KMS-11 (cell line): Measurements from ENCODE around the gene GALR2.

Experiments
- H2AFZ ChIP-seq: fragments of 200-600 bp; sonication (generic); 2 replicates; pipeline ENCODE4 v1.6.1; 2016; ENCODE audit warnings: antibody characterized with exemption, mixed run types, low read depth
- H3K27ac ChIP-seq: fragments of 200-600 bp; sonication (generic); 2 replicates; pipeline ENCODE4 v1.6.1; 2016; ENCODE audit warnings: mild to moderate bottlenecking, mixed run types
- H3K27me3 ChIP-seq: fragments of 200-600 bp; sonication (generic); 2 replicates; pipeline ENCODE4 v1.6.1; 2017; ENCODE audit warnings: mild to moderate bottlenecking, low read depth, mixed run types, moderate library complexity; ENCODE audit not compliant: insufficient read depth
- H3K36me3 ChIP-seq: fragments of 200-600 bp; sonication (generic); 2 replicates; pipeline ENCODE4 v1.6.1; 2017; ENCODE audit warnings: mild to moderate bottlenecking, mixed run types; ENCODE audit not compliant: insufficient read depth
- H3K4me1 ChIP-seq: fragments of 200-600 bp; sonication (generic); 2 replicates; pipeline ENCODE4 v1.6.1; 2016; ENCODE audit warnings: mild to moderate bottlenecking, low read depth, mixed run types; ENCODE audit not compliant: poor library complexity, severe bottlenecking
- H3K4me2 ChIP-seq: fragments of 200-600 bp; sonication (generic); 2 replicates; pipeline ENCODE4 v1.7.0; 2016; ENCODE audit warnings: mild to moderate bottlenecking, mixed run types
- H3K4me3 ChIP-seq: fragments of 200-600 bp; sonication (generic); IDR thresholded peaks from 2 replicates; pipeline ENCODE4 v1.6.1; 2017; ENCODE audit warnings: low read depth, low read length, mixed read lengths; ENCODE audit not compliant: insufficient read depth
- H3K79me2 ChIP-seq: fragments of 200-600 bp; sonication (generic); 2 replicates; pipeline ENCODE4 v1.6.1; 2016; ENCODE audit warnings: low read depth, mixed run types; ENCODE audit not compliant: insufficient read depth
- H3K9ac ChIP-seq: fragments of 200-600 bp; sonication (generic); 2 replicates; pipeline ENCODE4 v1.6.1; 2016; ENCODE audit warnings: mild to moderate bottlenecking, mixed run types
- H4K20me1 ChIP-seq: fragments of 200-600 bp; sonication (generic); 2 replicates; pipeline ENCODE4 v1.6.1; 2016; ENCODE audit warnings: mild to moderate bottlenecking, mixed run types; ENCODE audit not compliant: insufficient read depth
- TF ChIP-seq, protein P1 (sequence below): fragments of 200-600 bp; sonication (generic); conservative IDR thresholded peaks from 2 replicates; pipeline ENCODE4 v1.6.1; 2017; ENCODE audit warnings: low read depth, mild to moderate bottlenecking, antibody characterized with exemption, low read length, moderate library complexity, mixed read lengths

Gene GALR2

DNA sequence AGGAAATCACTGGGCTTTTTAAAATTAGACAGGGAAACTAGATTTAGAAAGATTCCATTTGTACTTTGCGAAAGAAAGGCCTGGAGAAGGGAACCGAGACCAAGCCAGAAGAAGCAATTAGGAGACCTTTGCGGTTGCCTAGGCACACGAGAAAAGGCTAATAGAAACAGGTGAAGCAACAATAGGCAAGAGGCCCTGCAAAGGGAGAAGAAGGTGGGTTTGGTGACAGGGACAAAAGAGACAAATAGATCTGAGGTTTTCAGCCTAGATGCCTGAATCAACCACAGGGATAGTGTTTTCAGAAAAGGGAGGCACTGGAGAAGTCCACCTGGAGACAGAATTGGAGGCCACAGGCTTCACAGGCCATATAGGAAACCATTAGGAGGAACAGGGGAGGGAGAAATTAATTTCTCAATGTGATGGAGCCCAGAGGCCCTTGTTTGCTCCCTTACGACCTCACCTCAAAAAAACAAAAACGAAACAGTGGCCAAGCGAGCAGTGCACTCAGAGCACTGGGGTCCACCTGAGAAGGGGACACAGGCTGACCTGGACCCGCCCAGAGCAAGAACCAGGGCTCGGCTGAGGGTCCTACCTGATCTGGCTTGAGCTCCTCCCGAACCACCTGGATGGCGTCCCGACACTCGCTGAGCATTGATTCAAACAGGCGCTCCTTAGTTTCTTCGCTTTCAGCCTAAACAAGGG is 24.6 kb upstream of the GALR2 start:
- Histone ChIP-seq H3K9ac (no peak overlapping the region), H4K20me1 (no peaks in the 10 kb centered on the region), H3K4me1 (no peaks in the 10 kb centered on the region), H3K27ac (no peak overlapping the region), H3K36me3 (peaks cover 20% of the 10 kb centered on the region; the same call in 1 of the 2 replicates), H3K4me2 (no peak overlapping the region), H2AFZ (no peak overlapping the region), H3K79me2 (no peaks in the 10 kb centered on the region), H3K4me3 (no peak overlapping the region), H3K27me3 (no peaks in the 10 kb centered on the region)
- TF ChIP-seq, protein P1, sequence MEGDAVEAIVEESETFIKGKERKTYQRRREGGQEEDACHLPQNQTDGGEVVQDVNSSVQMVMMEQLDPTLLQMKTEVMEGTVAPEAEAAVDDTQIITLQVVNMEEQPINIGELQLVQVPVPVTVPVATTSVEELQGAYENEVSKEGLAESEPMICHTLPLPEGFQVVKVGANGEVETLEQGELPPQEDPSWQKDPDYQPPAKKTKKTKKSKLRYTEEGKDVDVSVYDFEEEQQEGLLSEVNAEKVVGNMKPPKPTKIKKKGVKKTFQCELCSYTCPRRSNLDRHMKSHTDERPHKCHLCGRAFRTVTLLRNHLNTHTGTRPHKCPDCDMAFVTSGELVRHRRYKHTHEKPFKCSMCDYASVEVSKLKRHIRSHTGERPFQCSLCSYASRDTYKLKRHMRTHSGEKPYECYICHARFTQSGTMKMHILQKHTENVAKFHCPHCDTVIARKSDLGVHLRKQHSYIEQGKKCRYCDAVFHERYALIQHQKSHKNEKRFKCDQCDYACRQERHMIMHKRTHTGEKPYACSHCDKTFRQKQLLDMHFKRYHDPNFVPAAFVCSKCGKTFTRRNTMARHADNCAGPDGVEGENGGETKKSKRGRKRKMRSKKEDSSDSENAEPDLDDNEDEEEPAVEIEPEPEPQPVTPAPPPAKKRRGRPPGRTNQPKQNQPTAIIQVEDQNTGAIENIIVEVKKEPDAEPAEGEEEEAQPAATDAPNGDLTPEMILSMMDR, result no peak

DNA sequence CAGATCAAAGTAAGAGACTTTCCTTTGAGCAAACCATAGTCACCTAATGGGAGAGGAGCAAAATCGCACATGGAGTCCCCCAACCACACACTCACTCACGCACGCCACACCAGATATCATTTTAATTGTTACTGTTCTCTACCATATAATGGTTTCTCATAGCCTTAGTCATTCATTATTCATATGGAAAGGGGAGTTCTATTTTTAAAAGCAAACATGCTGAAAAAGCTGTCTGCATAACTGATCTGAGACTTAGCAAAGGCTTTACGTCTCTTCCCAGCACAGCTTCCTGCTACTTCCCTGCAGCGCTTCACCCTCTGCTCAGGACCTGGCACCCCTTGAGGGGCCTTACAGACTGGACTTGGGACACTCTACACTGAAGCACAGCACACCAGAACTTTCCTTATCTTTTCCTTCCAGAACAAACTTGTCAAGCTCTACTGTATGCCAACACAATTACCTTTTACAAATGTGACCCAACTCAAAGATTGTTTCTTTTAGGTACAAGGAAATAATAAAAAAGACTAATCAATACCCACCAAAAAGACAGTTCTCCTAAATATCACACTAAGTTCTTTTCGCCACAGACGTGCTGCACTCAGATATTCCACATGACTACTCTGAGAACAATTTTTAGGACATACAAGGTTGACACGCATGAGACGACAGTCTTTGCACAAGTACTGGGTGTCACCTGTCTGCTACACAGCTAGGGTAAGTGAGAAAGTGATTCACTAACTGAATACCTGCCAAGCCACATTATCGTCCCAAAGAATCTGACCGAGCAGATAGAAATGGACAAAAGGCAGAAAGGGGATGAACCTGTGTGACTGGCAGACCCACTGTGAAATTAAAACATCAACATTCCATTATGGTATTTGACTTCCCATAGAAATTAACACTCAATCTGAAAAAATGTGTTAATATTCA is 23.8 kb upstream of the GALR2 start:
- H2AFZ ChIP-seq, result no peak overlapping the region
- no peaks in the 10 kb centered on the region for H3K4me1 ChIP-seq
- no peak overlapping the region for H3K4me2 ChIP-seq
- no peaks in the 10 kb centered on the region for H3K27me3 ChIP-seq
- no peak overlapping the region for H3K4me3 ChIP-seq
- H3K79me2 ChIP-seq, result no peaks in the 10 kb centered on the region
- no peak overlapping the region for H3K9ac ChIP-seq
- no peaks in the 10 kb centered on the region for H4K20me1 ChIP-seq
- peaks cover 17% of the 10 kb centered on the region; the same call in 1 of the 2 replicates for H3K36me3 ChIP-seq
- no peak overlapping the region for H3K27ac ChIP-seq
- TF ChIP-seq, protein P1, result no peak

DNA sequence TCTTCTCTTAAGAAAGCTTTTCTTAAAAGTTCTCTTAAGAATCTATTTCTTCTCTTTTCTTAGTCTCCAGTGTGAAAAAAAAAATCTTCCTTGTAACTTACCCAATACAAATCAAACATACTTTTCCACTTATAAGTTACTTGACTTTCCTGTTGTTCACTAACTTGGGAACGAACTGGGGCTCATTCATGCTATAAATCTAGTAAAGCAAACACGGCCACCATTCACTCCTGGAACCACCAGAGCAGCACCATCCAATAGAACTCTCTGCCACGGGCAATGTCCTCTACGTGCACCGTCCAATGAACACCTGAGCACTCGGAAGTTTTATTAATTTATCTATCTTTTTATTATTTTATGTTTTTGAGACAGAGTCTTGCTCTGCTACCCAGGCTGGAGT is 23.0 kb upstream of the GALR2 start:
- TF ChIP-seq, protein P1, result no peak

DNA sequence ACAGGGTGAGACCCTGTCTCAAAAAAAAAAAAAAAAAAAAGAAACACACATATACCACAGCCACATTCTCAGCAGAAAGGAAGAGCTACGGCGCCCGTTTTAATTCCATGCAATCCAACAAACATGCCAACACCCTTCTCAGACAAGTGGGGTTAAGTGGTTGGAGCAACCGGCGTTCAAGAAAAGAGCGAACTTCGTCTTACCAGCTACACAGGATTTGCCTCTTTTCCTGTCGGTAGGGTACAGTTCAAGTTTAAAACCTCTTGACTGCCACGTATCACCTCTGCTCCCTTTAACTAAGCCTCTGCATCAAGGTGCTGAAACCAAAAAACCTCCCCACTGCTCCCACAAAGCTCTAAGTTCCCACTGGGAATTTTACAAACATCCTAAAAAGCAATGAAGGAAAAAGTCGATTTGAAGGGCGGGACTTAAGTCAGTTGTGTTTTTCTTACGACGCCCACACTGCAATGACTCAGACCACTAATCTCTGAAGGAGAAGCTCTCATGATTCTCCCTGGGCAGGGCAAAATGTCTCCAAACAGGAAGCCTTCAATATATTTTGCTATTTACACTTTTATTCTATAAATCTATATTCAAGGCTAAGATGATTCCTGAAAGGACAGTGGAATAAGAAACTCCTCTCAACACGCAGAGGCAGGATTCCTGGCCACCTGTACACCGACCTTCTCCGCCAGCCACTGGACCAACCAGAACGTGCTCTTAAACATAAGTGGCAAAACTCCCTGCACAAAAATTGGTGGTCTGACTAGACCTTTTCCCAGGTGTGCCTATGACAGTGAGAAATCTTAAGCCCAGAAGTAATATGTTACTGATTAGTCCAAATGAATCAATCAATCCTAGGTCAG is 21.1 kb upstream of the GALR2 start:
- Histone ChIP-seq H3K79me2 (no peaks in the 10 kb centered on the region), H3K27ac (no peak overlapping the region), H3K4me2 (no peak overlapping the region), H4K20me1 (no peaks in the 10 kb centered on the region), H3K4me1 (no peaks in the 10 kb centered on the region), H3K36me3 (peaks cover 22% of the 10 kb centered on the region; the same call in 1 of the 2 replicates), H3K9ac (no peak overlapping the region), H2AFZ (no peak overlapping the region), H3K4me3 (no peak overlapping the region), H3K27me3 (no peaks in the 10 kb centered on the region)
- TF ChIP-seq, protein P1, result no peak

More for the DNA sequence above, 23.0 kb upstream of the GALR2 start:
- no peaks in the 10 kb centered on the region for H3K79me2 ChIP-seq
- no peak overlapping the region for H2AFZ ChIP-seq
- H3K4me1 ChIP-seq, result no peaks in the 10 kb centered on the region
- no peaks in the 10 kb centered on the region for H4K20me1 ChIP-seq
- H3K27ac ChIP-seq, result no peak overlapping the region
- no peak overlapping the region for H3K9ac ChIP-seq
- no peaks in the 10 kb centered on the region for H3K27me3 ChIP-seq
- H3K36me3 ChIP-seq, result peaks cover 17% of the 10 kb centered on the region; the same call in 1 of the 2 replicates
- no peak overlapping the region for H3K4me3 ChIP-seq
- H3K4me2 ChIP-seq, result no peak overlapping the region
